ENCODE measurements around the gene AVPR1B. TPM values are rescaled to one million over a fixed set of nuclear protein-coding genes. Genes with fewer than 3 reads are reported as not detected.

Gene AVPR1B
- total RNA-seq, 2 experiments from 2014 or later, result not detected

DNA sequence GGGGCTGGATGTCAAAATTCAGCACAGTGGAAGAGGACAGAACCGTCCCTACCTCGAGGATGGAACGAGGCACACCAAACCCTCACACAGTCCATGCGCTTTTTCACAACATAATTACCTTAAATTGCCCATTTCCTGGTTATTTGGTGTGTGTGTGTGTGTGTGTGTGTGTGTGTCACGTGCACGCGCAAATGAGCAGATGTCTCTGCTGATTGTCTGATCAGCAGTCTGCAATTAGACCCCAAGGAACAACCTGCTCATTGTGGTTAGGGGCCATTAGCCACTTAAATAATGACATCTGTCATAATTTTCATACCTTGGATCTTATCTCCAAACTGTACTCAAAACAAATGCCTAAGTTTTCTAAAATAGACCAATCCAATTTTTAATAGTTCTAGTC, 23.2 kb downstream of the AVPR1B start:
- no peak overlapping the region for H3K27ac Mint-ChIP-seq
- CTCF ChIA-PET, result interaction anchor here (4.4 kb wide), 1 partner anchor 64 kb away, joined by 22 read pairs; no protein-coding TSS in a partner anchor

GRCh38 chr1:206089341-206089740, 27.8 kb downstream of the AVPR1B start:
- DNase-seq, result no peak
- Mint-ChIP-seq H3K9me3 (no peaks in the 10 kb centered on the region), H3K27ac (no peak overlapping the region), H3K4me3 (no peak overlapping the region), H3K27me3 (peaks cover 5% of the 10 kb centered on the region), H3K36me3 (ENCODE audit: low read depth) (no peaks in the 10 kb centered on the region), H3K4me1 (ENCODE audit: low read depth) (no peaks in the 10 kb centered on the region)
- CTCF ChIA-PET, result no interaction called here
- POLR2A ChIA-PET, result no interaction called here
- TF ChIP-seq CTCF (IDR thresholded peaks at IDR 0.05), result no peak
- intact Hi-C loops (cut with micrococcal nuclease), result no loop called here
- ATAC-seq, result no peak

More for the DNA sequence above, 23.2 kb downstream of the AVPR1B start:
- H3K27me3 Mint-ChIP-seq, result peaks cover 15% of the 10 kb centered on the region
- H3K36me3 Mint-ChIP-seq (ENCODE audit: low read depth), result no peaks in the 10 kb centered on the region
- ATAC-seq (no peak), DNase-seq (no peak)
- no peaks in the 10 kb centered on the region for H3K4me1 Mint-ChIP-seq (ENCODE audit: low read depth)
- no peak overlapping the region for H3K4me3 Mint-ChIP-seq
- no peak for TF ChIP-seq CTCF (IDR thresholded peaks at IDR 0.05)
- no peaks in the 10 kb centered on the region for H3K9me3 Mint-ChIP-seq
- POLR2A ChIA-PET, result no interaction called here
- intact Hi-C loops (cut with micrococcal nuclease), result no loop called here

DNA sequence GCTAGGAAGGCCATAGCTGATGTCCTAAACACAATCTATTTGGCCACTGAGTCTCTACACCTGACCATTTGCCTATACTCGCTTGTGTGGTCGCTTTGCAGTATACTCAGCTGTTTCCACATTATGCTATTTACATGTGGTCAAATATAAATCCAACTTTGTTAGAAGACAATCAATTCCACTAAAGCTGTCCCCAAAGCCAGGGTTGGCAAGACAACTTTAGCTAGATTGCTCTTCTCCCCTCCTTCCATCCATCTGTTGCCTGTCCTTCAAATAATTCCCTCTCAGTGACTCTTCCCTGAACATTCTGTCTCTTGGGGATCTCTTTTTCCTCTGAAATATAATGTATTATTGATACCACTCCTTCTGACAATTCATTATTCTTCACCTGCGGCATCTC, 30.1 kb downstream of the AVPR1B start:
- Mint-ChIP-seq H3K4me3 (no peak overlapping the region), H3K36me3 (ENCODE audit: low read depth) (no peaks in the 10 kb centered on the region), H3K27me3 (peaks cover 1% of the 10 kb centered on the region), H3K9me3 (no peaks in the 10 kb centered on the region), H3K4me1 (ENCODE audit: low read depth) (no peaks in the 10 kb centered on the region), H3K27ac (no peak overlapping the region)
- POLR2A ChIA-PET, result no interaction called here
- ATAC-seq, result no peak
- DNase-seq, result no peak
- intact Hi-C loops (cut with micrococcal nuclease), result no loop called here
- CTCF ChIA-PET, result interaction anchor here (0.6 to 1.1 kb wide), 2 partner anchors 109 to 362 kb away, joined by 3 read pairs; no protein-coding TSS in a partner anchor
- no peak for TF ChIP-seq CTCF (IDR thresholded peaks at IDR 0.05)

GRCh38 chr1:206083750-206084149, 33.4 kb downstream of the AVPR1B start:
- Mint-ChIP-seq H3K27ac (no peak overlapping the region), H3K4me3 (no peak overlapping the region), H3K36me3 (ENCODE audit: low read depth) (no peaks in the 10 kb centered on the region), H3K27me3 (peaks cover 1% of the 10 kb centered on the region), H3K9me3 (no peaks in the 10 kb centered on the region), H3K4me1 (ENCODE audit: low read depth) (peaks cover 10% of the 10 kb centered on the region)
- no peak for ATAC-seq
- ChIA-PET POLR2A (no interaction called here), CTCF (interaction anchor here (0.6 to 2.4 kb wide), 2 partner anchors 107 to 740 kb away, joined by 3 to 5 read pairs; no protein-coding TSS in a partner anchor)
- TF ChIP-seq CTCF (IDR thresholded peaks at IDR 0.05), result no peak
- intact Hi-C loops (cut with micrococcal nuclease), result no loop called here
- DNase-seq, result no peak

GRCh38 chr1:206082831-206083695, 34.1 kb downstream of the AVPR1B start:
- intact Hi-C loops (cut with micrococcal nuclease), result no loop called here
- ATAC-seq (no peak), DNase-seq (no peak)
- H3K36me3 Mint-ChIP-seq (ENCODE audit: low read depth), result no peaks in the 10 kb centered on the region
- peaks cover 10% of the 10 kb centered on the region for H3K4me1 Mint-ChIP-seq (ENCODE audit: low read depth)
- CTCF ChIA-PET, result interaction anchor here (0.6 to 3.3 kb wide), 3 partner anchors 23 to 740 kb away, joined by 3 to 13 read pairs (median 5); no protein-coding TSS in a partner anchor
- TF ChIP-seq CTCF (IDR thresholded peaks at IDR 0.05), result no peak
- peaks cover 1% of the 10 kb centered on the region for H3K27me3 Mint-ChIP-seq
- no peak overlapping the region for H3K4me3 Mint-ChIP-seq
- POLR2A ChIA-PET, result no interaction called here
- H3K27ac Mint-ChIP-seq, result no peak overlapping the region
- no peaks in the 10 kb centered on the region for H3K9me3 Mint-ChIP-seq
